Suprapubic skin (tissue), 4 donors: ENCODE data around the gene RNU2-63P. TPM values are rescaled to one million over a fixed set of nuclear protein-coding genes. Genes with fewer than 3 reads are reported as not detected.

ENCODE experiments used
- DNase-seq, 2 donors: peaks; one replicate each; pipeline ENCODE4 v3.0.0-alpha.2; 2019; ENCODE audit warnings: low spot score in 2 of 2
- H3K27ac ChIP-seq: fragments of 200-600 bp; sonication (generic); one replicate; pipeline ENCODE4 v1.5.1; 2019
- H3K27me3 ChIP-seq: fragments of 200-600 bp; sonication (generic); one replicate; pipeline ENCODE4 v1.5.1; 2019
- H3K36me3 ChIP-seq: fragments of 200-600 bp; sonication (generic); one replicate; pipeline ENCODE4 v1.5.1; 2019
- H3K4me1 ChIP-seq: fragments of 200-600 bp; sonication (generic); one replicate; pipeline ENCODE4 v1.5.1; 2019
- H3K4me3 ChIP-seq: fragments of 200-600 bp; sonication (generic); one replicate; pipeline ENCODE4 v1.5.1; 2019; ENCODE audit warnings: mild to moderate bottlenecking
- H3K9me3 ChIP-seq: fragments of 200-600 bp; sonication (generic); one replicate; pipeline ENCODE4 v1.5.1; 2019
- CTCF ChIP-seq, 2 donors: fragments of 200-600 bp in 1 of 2; fragments of 450-650 bp in 1 of 2; sonication (generic) in 1 of 2; IDR thresholded peaks; one replicate each; pipeline ENCODE4 v1.5.1; 2016 to 2019; ENCODE audit warnings: antibody characterized with exemption in 2 of 2, mild to moderate bottlenecking in 1 of 2, moderate library complexity in 1 of 2
- EP300 ChIP-seq: sonication (generic); formaldehyde crosslinking; IDR thresholded peaks from one replicate; pipeline ENCODE4 v1.6.1; 2017; ENCODE audit warnings: antibody characterized with exemption
- POLR2A ChIP-seq, 2 donors: fragments of 450-650 bp; IDR thresholded peaks; one replicate each; pipeline ENCODE4 v1.6.1; 2017; ENCODE audit warnings: antibody characterized with exemption in 2 of 2, mild to moderate bottlenecking in 2 of 2, moderate library complexity in 2 of 2
- POLR2AphosphoS5 ChIP-seq, 3 donors: sonication (generic); formaldehyde crosslinking; IDR thresholded peaks; one replicate each; pipeline ENCODE4 v1.6.1; 2017; ENCODE audit warnings: antibody characterized with exemption in 3 of 3
- WGBS: methylation state at CpG from one replicate; pipeline ENCODE4 v1.1.5; 2018; 5-methylcytosine and 5-hydroxymethylcytosine counted together
- total RNA-seq, 4 donors: library from RNA; depleted of rRNA; stranded (reverse); fragments of >200 nt; gene quantifications; one replicate each; pipeline ENCODE4 v1.1.0, GENCODE V29; 2016

The RNU2-63P gene
- total RNA-seq: not detected

- H3K4me3 ChIP-seq: peak within 1 kb of the TSS; percentile 61
- no peaks in the 10 kb centered on the region for H3K9me3 ChIP-seq
- peaks cover 3% of the 10 kb centered on the region for H3K4me1 ChIP-seq
- peak in 1 of 2 donors; percentile 81 for DNase-seq
- H3K36me3 ChIP-seq: no peaks in the 10 kb centered on the region
- peak within 1 kb of the TSS; percentile 77 for H3K27ac ChIP-seq
- WGBS: 13% methylated on average over 30 of the region's 34 CpGs
- TF ChIP-seq POLR2AphosphoS5 (IDR thresholded peaks at IDR 0.05) (no peak), EP300 (no peak), POLR2A (IDR thresholded peaks at IDR 0.05) (no peak), CTCF (IDR thresholded peaks at IDR 0.05) (no peak)
- no peaks in the 10 kb centered on the region for H3K27me3 ChIP-seq
These were observed at the start of gene RNU2-63P for GRCh38 chr2:88016086-88016959. Gene RNU2-63P, minus strand, starts transcription at chr2:88016547.

- H3K9me3 ChIP-seq: no peaks in the 10 kb centered on the region
- H3K4me3 ChIP-seq: no peak overlapping the region
- no peaks in the 10 kb centered on the region for H3K36me3 ChIP-seq
- no peaks in the 10 kb centered on the region for H3K4me1 ChIP-seq
- H3K27me3 ChIP-seq: no peaks in the 10 kb centered on the region
- TF ChIP-seq EP300: no peak
- no peak for TF ChIP-seq POLR2A (IDR thresholded peaks at IDR 0.05)
- no peak for TF ChIP-seq CTCF (IDR thresholded peaks at IDR 0.05)
- TF ChIP-seq POLR2AphosphoS5 (IDR thresholded peaks at IDR 0.05): no peak
- H3K27ac ChIP-seq: no peak overlapping the region
- DNase-seq: no peak
- 96% methylated on average over 3 of the region's 3 CpGs for WGBS
These were observed 44.9 kb upstream of the RNU2-63P start for GRCh38 chr2:88061295-88061694.

- Histone ChIP-seq H3K27me3 (no peaks in the 10 kb centered on the region), H3K9me3 (no peaks in the 10 kb centered on the region), H3K36me3 (no peaks in the 10 kb centered on the region), H3K4me1 (peaks cover 4% of the 10 kb centered on the region), H3K27ac (no peak overlapping the region), H3K4me3 (no peak overlapping the region)
- no peak for DNase-seq
- WGBS: 81% methylated on average over 2 of the region's 2 CpGs
- TF ChIP-seq POLR2A (IDR thresholded peaks at IDR 0.05): no peak
- TF ChIP-seq CTCF (IDR thresholded peaks at IDR 0.05): no peak
- no peak for TF ChIP-seq POLR2AphosphoS5 (IDR thresholded peaks at IDR 0.05)
- no peak for TF ChIP-seq EP300
These were observed 44.5 kb upstream of the RNU2-63P start for GRCh38 chr2:88060907-88061275.

GRCh38 chr2:88059979-88060906, 43.9 kb upstream of the RNU2-63P start:
- DNase-seq: no peak
- Histone ChIP-seq H3K9me3 (no peaks in the 10 kb centered on the region), H3K4me3 (no peak overlapping the region), H3K27ac (no peak overlapping the region), H3K4me1 (peaks cover 5% of the 10 kb centered on the region), H3K36me3 (no peaks in the 10 kb centered on the region), H3K27me3 (no peaks in the 10 kb centered on the region)
- TF ChIP-seq CTCF (IDR thresholded peaks at IDR 0.05) (peak; percentile 61 to 74), POLR2AphosphoS5 (IDR thresholded peaks at IDR 0.05) (no peak)
- WGBS: 61% methylated on average over 5 of the region's 5 CpGs

- WGBS: 93% methylated on average over 5 of the region's 5 CpGs
- TF ChIP-seq EP300: no peak
- TF ChIP-seq POLR2A (IDR thresholded peaks at IDR 0.05): no peak
- no peak for TF ChIP-seq POLR2AphosphoS5 (IDR thresholded peaks at IDR 0.05)
- no peak for TF ChIP-seq CTCF (IDR thresholded peaks at IDR 0.05)
These were observed 41.8 kb upstream of the RNU2-63P start for GRCh38 chr2:88058191-88058590.

More at GRCh38 chr2:88058191-88058590, 41.8 kb upstream of the RNU2-63P start:
- no peak for DNase-seq
- Histone ChIP-seq H3K4me1 (peaks cover 21% of the 10 kb centered on the region), H3K27me3 (no peaks in the 10 kb centered on the region), H3K27ac (no peak overlapping the region), H3K36me3 (no peaks in the 10 kb centered on the region), H3K4me3 (no peak overlapping the region), H3K9me3 (no peaks in the 10 kb centered on the region)
